CD4-positive, alpha-beta memory T cell (primary cell): ENCODE results near the gene SEC61A2. TPM values are rescaled to one million over a fixed set of nuclear protein-coding genes. Genes with fewer than 3 reads are reported as not detected.
"Not testable (repeated sequence)": the region's sequence is repeated elsewhere in the genome, so short reads cannot be mapped to it uniquely, and the experiment has no call there.

Experiments
- CTCF ChIA-PET: fragments of 350-600 bp; sonication (Branson Sonifier 250); formaldehyde crosslinking; loops from one replicate; lab custom pipeline; 2021; ENCODE audit warnings: inconsistent platforms; ENCODE audit not compliant: partially characterized antibody; lab: Charles Lee
- POLR2A ChIA-PET: fragments of 350-600 bp; sonication (Branson Sonifier 250); formaldehyde crosslinking; loops from one replicate; lab custom pipeline; 2021; ENCODE audit not compliant: partially characterized antibody; lab: Charles Lee
- DNase-seq, 5 donors: peaks; one replicate each; pipeline versions ENCODE4 v3.0.0 to v3.0.0-alpha.2; 2020 to 2022; ENCODE audit warnings: mixed read lengths in 1 of 5
- H3K27ac ChIP-seq: one replicate; pipeline ENCODE4 v1.7.0; 2013; ENCODE audit warnings: low read depth, low read length
- H3K27me3 ChIP-seq: 2 replicates; pipeline ENCODE4 v1.7.0; 2013; ENCODE audit warnings: mild to moderate bottlenecking, low read length, moderate library complexity; ENCODE audit not compliant: insufficient read depth
- H3K36me3 ChIP-seq: 2 replicates; pipeline ENCODE4 v1.7.0; 2013; ENCODE audit warnings: mild to moderate bottlenecking, low read length, moderate library complexity; ENCODE audit not compliant: insufficient read depth
- H3K4me1 ChIP-seq: 2 replicates; pipeline ENCODE4 v1.7.0; 2013; ENCODE audit warnings: mild to moderate bottlenecking, low read length, moderate library complexity; ENCODE audit not compliant: insufficient read depth
- H3K4me3 ChIP-seq, 2 donors: one replicate each; pipeline ENCODE4 v1.7.0; 2013; ENCODE audit warnings: low read length in 2 of 2, mild to moderate bottlenecking in 1 of 2
- H3K9me3 ChIP-seq, 2 donors: one replicate each; pipeline ENCODE4 v1.7.0; 2013; ENCODE audit warnings: low read length in 2 of 2, control low read depth in 1 of 2; ENCODE audit not compliant: control insufficient read depth in 1 of 2
- H3K27ac Mint-ChIP-seq, 7 donors: one replicate each; pipeline ENCODE4 v1.8.0; 2020 to 2021; ENCODE audit warnings: mixed read lengths in 7 of 7, mild to moderate bottlenecking in 6 of 7, inconsistent platforms in 3 of 7, moderate library complexity in 3 of 7
- H3K27me3 Mint-ChIP-seq, 2 donors: one replicate each; pipeline ENCODE4 v1.8.0; 2020 to 2021; ENCODE audit warnings: mixed read lengths in 2 of 2
- H3K36me3 Mint-ChIP-seq, 2 donors: one replicate each; pipeline ENCODE4 v1.8.0; 2020 to 2021; ENCODE audit warnings: mixed read lengths in 2 of 2, inconsistent platforms in 1 of 2, mild to moderate bottlenecking in 1 of 2
- H3K4me1 Mint-ChIP-seq, 4 donors: one replicate each; pipeline ENCODE4 v1.8.0; 2020 to 2021; ENCODE audit warnings: mixed read lengths in 4 of 4, mild to moderate bottlenecking in 1 of 4
- H3K4me3 Mint-ChIP-seq, 8 donors: one replicate each; pipeline ENCODE4 v1.8.0; 2020 to 2021; ENCODE audit warnings: mixed read lengths in 8 of 8, mild to moderate bottlenecking in 7 of 8, moderate library complexity in 6 of 8, inconsistent platforms in 3 of 8
- H3K9me3 Mint-ChIP-seq, 8 donors: one replicate each; pipeline ENCODE4 v1.8.0; 2020 to 2021; ENCODE audit warnings: mixed read lengths in 8 of 8, mild to moderate bottlenecking in 5 of 8, inconsistent platforms in 3 of 8, moderate library complexity in 1 of 8
- intact Hi-C: fragments of 100-400 bp; cut with micrococcal nuclease; formaldehyde crosslinking; loops from one replicate; pipeline ENCODE4 v1.15.1; 2023
- polyA plus RNA-seq, 2 donors: library from polyadenylated mRNA; unstranded; fragments of 300-500 nt; fragmentation: Illumina TruSeq; gene quantifications; one replicate each; pipeline ENCODE4 v1.2.3, GENCODE V29; 2021
- total RNA-seq, 2 experiments: library from RNA; stranded (reverse); gene quantifications; one replicate each; pipeline ENCODE4 v1.2.3, GENCODE V29; 2021

Gene SEC61A2
- total and polyA plus RNA-seq, 4 experiments from 2014 or later: 1.0 to 13.4 (median 7.1) TPM

GRCh38 chr10:12158111-12158510 is 28.6 kb downstream of the SEC61A2 start:
- no peaks in the 10 kb centered on the region for H3K27me3 Mint-ChIP-seq

GRCh38 chr10:12160664-12161063 is 31.2 kb downstream of the SEC61A2 start:
- H3K4me1 Mint-ChIP-seq: peaks cover 0 to 1% (median 0%) of the 10 kb centered on the region in 4 donors
- POLR2A ChIA-PET: no interaction called here
- H3K27ac Mint-ChIP-seq: peak overlapping the region in 1 of 7 donors; percentile 29
- no peak overlapping the region for H3K4me3 Mint-ChIP-seq
- peaks cover 43 to 60% of the 10 kb centered on the region in 2 donors for H3K36me3 Mint-ChIP-seq
- no peaks in the 10 kb centered on the region for H3K9me3 Mint-ChIP-seq
- CTCF ChIA-PET: no interaction called here
- H3K36me3 ChIP-seq: peaks cover 11% of the 10 kb centered on the region
- H3K9me3 ChIP-seq: no peaks in the 10 kb centered on the region
- intact Hi-C loops: no loop called here
- H3K27me3 ChIP-seq: no peaks in the 10 kb centered on the region
- DNase-seq: no peak
- no peaks in the 10 kb centered on the region for H3K4me1 ChIP-seq
- no peaks in the 10 kb centered on the region for H3K27me3 Mint-ChIP-seq
- H3K4me3 ChIP-seq: no peak overlapping the region
- H3K27ac ChIP-seq: no peak overlapping the region

More at GRCh38 chr10:12158111-12158510, 28.6 kb downstream of the SEC61A2 start:
- H3K4me3 ChIP-seq: no peak overlapping the region
- no peaks in the 10 kb centered on the region for H3K4me1 ChIP-seq
- Mint-ChIP-seq H3K9me3 (no peaks in the 10 kb centered on the region), H3K4me3 (no peak overlapping the region), H3K27ac (no peak overlapping the region), H3K4me1 (peaks cover 0 to 4% (median 0%) of the 10 kb centered on the region in 4 donors), H3K36me3 (peaks cover 37 to 63% of the 10 kb centered on the region in 2 donors)
- intact Hi-C loops: no loop called here
- POLR2A ChIA-PET: no interaction called here
- peaks cover 11% of the 10 kb centered on the region for H3K36me3 ChIP-seq
- CTCF ChIA-PET: no interaction called here
- no peak overlapping the region for H3K27ac ChIP-seq
- H3K27me3 ChIP-seq: no peaks in the 10 kb centered on the region
- no peaks in the 10 kb centered on the region for H3K9me3 ChIP-seq
- no peak for DNase-seq

- no peak overlapping the region for H3K27ac ChIP-seq
- H3K27ac Mint-ChIP-seq: peak overlapping the region in 1 of 7 donors; percentile 82
- no peaks in the 10 kb centered on the region for H3K9me3 Mint-ChIP-seq
- H3K4me3 ChIP-seq: no peak overlapping the region
- peaks cover 30% of the 10 kb centered on the region for H3K36me3 ChIP-seq
- H3K4me1 ChIP-seq: no peaks in the 10 kb centered on the region
- POLR2A ChIA-PET: interaction anchor here (0.6 to 1.5 kb wide), 2 partner anchors 18 to 32 kb away, joined by 4 to 6 read pairs; no protein-coding TSS in a partner anchor
- H3K9me3 ChIP-seq: no peaks in the 10 kb centered on the region
- intact Hi-C loops: no loop called here
- H3K27me3 ChIP-seq: no peaks in the 10 kb centered on the region
- no peaks in the 10 kb centered on the region for H3K4me1 Mint-ChIP-seq
- CTCF ChIA-PET: interaction anchor here (1.5 kb wide), 1 partner anchor 33 kb away, joined by 3 read pairs; the partner anchor contains the start of genes CDC123 and NUDT5
- peaks cover 36 to 65% of the 10 kb centered on the region in 2 donors for H3K36me3 Mint-ChIP-seq
- no peaks in the 10 kb centered on the region for H3K27me3 Mint-ChIP-seq
- no peak for DNase-seq
- H3K4me3 Mint-ChIP-seq: no peak overlapping the region
Measured at GRCh38 chr10:12162927-12163326, 33.5 kb downstream of the SEC61A2 start.

- Histone ChIP-seq H3K36me3 (peaks cover 23% of the 10 kb centered on the region), H3K4me3 (no peak overlapping the region), H3K27me3 (no peaks in the 10 kb centered on the region), H3K9me3 (no peaks in the 10 kb centered on the region), H3K27ac (no peak overlapping the region), H3K4me1 (no peaks in the 10 kb centered on the region)
- POLR2A ChIA-PET: interaction anchor here (1.5 kb wide), 1 partner anchor 17 kb away, joined by 6 read pairs; no protein-coding TSS in a partner anchor
- Mint-ChIP-seq H3K27me3 (no peaks in the 10 kb centered on the region), H3K36me3 (peaks cover 39 to 70% of the 10 kb centered on the region in 2 donors), H3K4me3 (no peak overlapping the region), H3K9me3 (no peaks in the 10 kb centered on the region), H3K27ac (no peak overlapping the region), H3K4me1 (no peaks in the 10 kb centered on the region)
- no peak for DNase-seq
- intact Hi-C loops: no loop called here
- CTCF ChIA-PET: no interaction called here
Measured at GRCh38 chr10:12164085-12164484, 34.6 kb downstream of the SEC61A2 start.

GRCh38 chr10:12165036-12165435 is 35.6 kb downstream of the SEC61A2 start:
- Histone ChIP-seq H3K4me1 (no peaks in the 10 kb centered on the region), H3K36me3 (peaks cover 32% of the 10 kb centered on the region), H3K27ac (no peak overlapping the region), H3K27me3 (no peaks in the 10 kb centered on the region), H3K4me3 (no peak overlapping the region), H3K9me3 (no peaks in the 10 kb centered on the region)
- H3K36me3 Mint-ChIP-seq: peaks cover 49 to 75% of the 10 kb centered on the region in 2 donors
- H3K4me1 Mint-ChIP-seq: no peaks in the 10 kb centered on the region
- ChIA-PET POLR2A (interaction anchor here (0.6 kb wide), 1 partner anchor 25 kb away, joined by 3 read pairs; no protein-coding TSS in a partner anchor), CTCF (no interaction called here)
- DNase-seq: no peak
- no peaks in the 10 kb centered on the region for H3K27me3 Mint-ChIP-seq
- no peaks in the 10 kb centered on the region for H3K9me3 Mint-ChIP-seq
- H3K27ac Mint-ChIP-seq: peak overlapping the region in 3 of 7 donors; percentile 18 to 54 (median 29)
- intact Hi-C loops: no loop called here
- no peak overlapping the region for H3K4me3 Mint-ChIP-seq

GRCh38 chr10:12165999-12166775 is 36.7 kb downstream of the SEC61A2 start:
- Mint-ChIP-seq H3K27ac (peak overlapping the region in 2 of 7 donors; percentile 26 to 66), H3K36me3 (peaks cover 60 to 79% of the 10 kb centered on the region in 2 donors), H3K9me3 (no peaks in the 10 kb centered on the region), H3K27me3 (no peaks in the 10 kb centered on the region), H3K4me3 (no peak overlapping the region), H3K4me1 (no peaks in the 10 kb centered on the region)
- Histone ChIP-seq H3K36me3 (peaks cover 42% of the 10 kb centered on the region), H3K9me3 (no peaks in the 10 kb centered on the region), H3K27ac (no peak overlapping the region), H3K4me3 (no peak overlapping the region), H3K4me1 (no peaks in the 10 kb centered on the region), H3K27me3 (no peaks in the 10 kb centered on the region)
- CTCF ChIA-PET: interaction anchor here (1.1 kb wide), 1 partner anchor 48 kb away, joined by 4 read pairs; no protein-coding TSS in a partner anchor
- intact Hi-C loops: no loop called here
- POLR2A ChIA-PET: no interaction called here
- DNase-seq: no peak

GRCh38 chr10:12171512-12171911 is 42.0 kb downstream of the SEC61A2 start:
- CTCF ChIA-PET, H3K9me3 Mint-ChIP-seq, intact Hi-C loops, H3K4me3 ChIP-seq, H3K9me3 ChIP-seq, H3K27me3 Mint-ChIP-seq, H3K4me3 Mint-ChIP-seq, H3K4me1 ChIP-seq, DNase-seq, H3K27ac ChIP-seq, H3K27me3 ChIP-seq, POLR2A ChIA-PET, H3K4me1 Mint-ChIP-seq: not testable (repeated sequence)
- Mint-ChIP-seq H3K36me3 (peaks cover 46 to 63% of the 10 kb centered on the region in 2 donors), H3K27ac (peak overlapping the region in 2 of 7 donors; percentile 4 to 44)
- H3K36me3 ChIP-seq: peaks cover 57% of the 10 kb centered on the region
